PC-9 (cell line): Measurements from ENCODE around the gene MATCAP1. TPM values are rescaled to one million over a fixed set of nuclear protein-coding genes. Genes with fewer than 3 reads are reported as not detected.

Source experiments
- BruUV-seq: library from RNA; stranded (reverse); fragments of 400-500 nt; replicated peaks from 2 replicates; lab custom pipeline; 2021; lab: Mats Ljungman, UMichigan
- CTCF ChIA-PET: fragments of 300-600 bp; sonication (Branson Sonifier 250); formaldehyde crosslinking; loops from one replicate; lab custom pipeline; 2022; ENCODE audit warnings: antibody characterized with exemption; lab: Charles Lee
- POLR2A ChIA-PET: fragments of 300-600 bp; sonication (Branson Sonifier 250); formaldehyde crosslinking; loops from one replicate; lab custom pipeline; 2022; ENCODE audit warnings: antibody characterized with exemption; ENCODE audit not compliant: unreplicated experiment; lab: Charles Lee
- DNase-seq, 2 experiments: peaks; one replicate each; pipeline versions ENCODE4 v3.0.0 to v3.0.0-alpha.2; 2015 to 2022; ENCODE audit warnings: mixed read lengths in 1 of 2
- H2AFZ ChIP-seq: fragments of 200-600 bp; sonication (generic); 2 replicates; pipeline ENCODE4 v1.8.1; 2017; ENCODE audit warnings: antibody characterized with exemption
- H3F3A ChIP-seq: fragments of 200-600 bp; sonication (generic); 2 replicates; pipeline ENCODE4 v1.8.1; 2017; ENCODE audit warnings: antibody characterized with exemption, mild to moderate bottlenecking, low read depth; ENCODE audit not compliant: insufficient read depth
- H3K27ac ChIP-seq: fragments of 200-600 bp; sonication (generic); 2 replicates; pipeline ENCODE4 v1.6.1; 2016; ENCODE audit warnings: mixed run types
- H3K27me3 ChIP-seq: fragments of 200-600 bp; sonication (generic); 2 replicates; pipeline ENCODE4 v1.6.1; 2016; ENCODE audit warnings: low read depth, mixed run types; ENCODE audit not compliant: insufficient read depth
- H3K36me3 ChIP-seq: fragments of 200-600 bp; sonication (generic); 2 replicates; pipeline ENCODE4 v1.6.1; 2016; ENCODE audit warnings: low read depth, mixed run types
- H3K4me1 ChIP-seq: fragments of 200-600 bp; sonication (generic); replicated peaks from 2 replicates; pipeline ENCODE4 v1.6.1; 2016; ENCODE audit warnings: mixed run types; ENCODE audit not compliant: insufficient read depth
- H3K4me2 ChIP-seq: fragments of 200-600 bp; sonication (generic); 2 replicates; pipeline ENCODE4 v1.6.1; 2017; ENCODE audit warnings: mixed run types
- H3K4me3 ChIP-seq: fragments of 200-600 bp; sonication (generic); 2 replicates; pipeline ENCODE4 v1.6.1; 2016; ENCODE audit warnings: mixed run types
- H3K79me2 ChIP-seq: fragments of 200-600 bp; sonication (generic); 2 replicates; pipeline ENCODE4 v1.6.1; 2017; ENCODE audit warnings: low read depth, mixed run types
- H3K9me2 ChIP-seq: fragments of 200-600 bp; sonication (generic); 2 replicates; pipeline ENCODE4 v1.8.1; 2017; ENCODE audit warnings: mild to moderate bottlenecking; ENCODE audit not compliant: insufficient read depth
- H3K9me3 ChIP-seq: fragments of 200-600 bp; sonication (generic); 2 replicates; pipeline ENCODE4 v1.8.1; 2016; ENCODE audit warnings: low read depth; ENCODE audit not compliant: insufficient read depth
- H4K20me1 ChIP-seq: fragments of 200-600 bp; sonication (generic); 2 replicates; pipeline ENCODE4 v1.8.1; 2017; ENCODE audit not compliant: insufficient read depth
- CTCF ChIP-seq: fragments of 200-600 bp; sonication (generic); conservative IDR thresholded peaks from 2 replicates; pipeline ENCODE4 v1.6.1; 2017; ENCODE audit warnings: mixed run types, antibody characterized with exemption, mild to moderate bottlenecking, moderate library complexity
- EZH2 ChIP-seq: fragments of 200-600 bp; sonication (generic); IDR thresholded peaks from 2 replicates; pipeline ENCODE4 v1.8.0; 2017; ENCODE audit warnings: antibody characterized with exemption, low read depth
- intact Hi-C: fragments of 100-400 bp; cut with micrococcal nuclease; formaldehyde crosslinking; loops from one replicate; pipeline ENCODE4 v1.10.0; 2022; ENCODE audit not compliant: unreplicated experiment
- total RNA-seq: library from RNA; stranded (reverse); gene quantifications from 2 replicates; pipeline ENCODE4 v1.2.3, GENCODE V29; 2021

The MATCAP1 gene
- total RNA-seq, 1 experiment from 2014 or later = 24.6 TPM

- TF ChIP-seq EZH2 (no peak), CTCF (no peak)
- Histone ChIP-seq H3K79me2 (peaks cover 36% of the 10 kb centered on the region), H4K20me1 (peaks cover 16% of the 10 kb centered on the region), H3K9me3 (no peaks in the 10 kb centered on the region), H3F3A (peaks cover 51% of the 10 kb centered on the region), H3K4me1 (peaks cover 46% of the 10 kb centered on the region), H3K36me3 (peaks cover 25% of the 10 kb centered on the region; the same call in 1 of the 2 replicates), H2AFZ (no peak overlapping the region), H3K4me3 (peak overlapping the region; percentile 92; the same call in 1 of the 2 replicates), H3K27me3 (no peaks in the 10 kb centered on the region), H3K27ac (no peak overlapping the region), H3K4me2 (peak overlapping the region; percentile 96), H3K9me2 (no peaks in the 10 kb centered on the region)
- ChIA-PET CTCF (interaction anchor here (0.5 kb wide), 1 partner anchor 15 kb away, joined by 8 read pairs; no protein-coding TSS in a partner anchor), POLR2A (interaction anchor here (0.7 kb wide), 1 partner anchor 75 kb away, joined by 5 read pairs; no protein-coding TSS in a partner anchor)
- no TSS peak for BruUV-seq
- DNase-seq = no peak
- intact Hi-C loops = loop anchor here (10.0 kb wide), 2 partner anchors 201 to 271 kb away; partner anchors contain the start of gene TPPP3
Measured at GRCh38 chr16:67193536-67193935, 9.8 kb upstream of the MATCAP1 start.

GRCh38 chr16:67192781-67193361, 9.1 kb upstream of the MATCAP1 start:
- BruUV-seq = no TSS peak

More at GRCh38 chr16:67192781-67193361, 9.1 kb upstream of the MATCAP1 start:
- peaks cover 25% of the 10 kb centered on the region; the same call in 1 of the 2 replicates for H3K36me3 ChIP-seq
- ChIA-PET CTCF (interaction anchor here (0.5 to 0.7 kb wide), 5 partner anchors 8 to 310 kb away, joined by 3 to 8 read pairs (median 3); no protein-coding TSS in a partner anchor), POLR2A (interaction anchor here (0.7 kb wide), 1 partner anchor 76 kb away, joined by 5 read pairs; no protein-coding TSS in a partner anchor)
- DNase-seq = no peak
- intact Hi-C loops = loop anchor here (10.0 kb wide), 2 partner anchors 202 to 272 kb away; partner anchors contain the start of gene TPPP3
- H3K4me2 ChIP-seq = peak overlapping the region; percentile 96
- H3K79me2 ChIP-seq = peaks cover 36% of the 10 kb centered on the region
- H2AFZ ChIP-seq = no peak overlapping the region
- H3K27ac ChIP-seq = no peak overlapping the region
- H3K4me1 ChIP-seq = peaks cover 39% of the 10 kb centered on the region
- no peak for TF ChIP-seq CTCF
- H3K27me3 ChIP-seq = no peaks in the 10 kb centered on the region
- H3F3A ChIP-seq = peaks cover 44% of the 10 kb centered on the region
- H3K4me3 ChIP-seq = peak overlapping the region; percentile 92
- peaks cover 14% of the 10 kb centered on the region for H4K20me1 ChIP-seq
- H3K9me2 ChIP-seq = no peaks in the 10 kb centered on the region
- no peaks in the 10 kb centered on the region for H3K9me3 ChIP-seq
